ENCODE data around the gene TNFRSF25.

DNA sequence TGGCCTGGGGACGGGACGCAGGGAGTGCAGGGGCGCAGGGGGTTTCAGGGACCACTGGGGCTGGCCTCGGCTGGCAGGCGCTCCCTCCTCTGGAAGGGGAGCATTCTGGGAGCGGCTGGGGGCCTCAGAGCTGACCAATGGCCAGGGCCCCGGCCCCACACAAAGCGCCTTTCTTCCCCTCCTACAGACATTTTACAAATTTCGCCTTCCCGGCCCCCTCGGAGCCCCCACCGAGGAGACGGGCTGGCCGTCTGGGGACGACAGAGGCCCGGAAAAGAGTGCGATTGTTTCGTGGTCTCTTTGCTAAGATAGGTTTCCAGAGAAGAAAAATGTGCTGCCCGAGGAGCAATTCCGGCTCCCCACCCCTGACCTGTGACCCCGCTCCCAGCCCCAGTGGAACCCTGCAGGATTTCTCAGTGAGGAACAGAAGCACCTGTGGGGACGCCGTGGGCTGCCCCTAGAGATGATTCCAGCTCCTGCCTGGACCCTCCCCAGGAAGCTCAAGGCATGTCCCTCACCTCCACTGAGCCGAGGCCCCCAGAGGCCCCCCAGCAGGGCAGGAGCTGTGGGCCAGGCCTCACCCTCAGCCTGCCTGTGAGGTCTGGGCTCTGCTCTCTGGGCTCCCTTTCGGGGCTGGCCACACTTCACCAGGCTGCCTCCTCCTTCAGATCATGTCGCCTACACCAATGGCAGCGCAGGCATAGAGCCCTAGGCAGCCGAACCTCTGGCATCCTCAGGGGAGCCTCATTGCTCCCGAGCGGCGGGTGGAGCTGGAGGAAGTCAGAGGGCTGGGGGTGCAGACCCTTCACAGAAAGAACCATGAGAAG, 40.5 kb upstream of the TNFRSF25 start:
- TF ChIP-seq, protein P1, sequence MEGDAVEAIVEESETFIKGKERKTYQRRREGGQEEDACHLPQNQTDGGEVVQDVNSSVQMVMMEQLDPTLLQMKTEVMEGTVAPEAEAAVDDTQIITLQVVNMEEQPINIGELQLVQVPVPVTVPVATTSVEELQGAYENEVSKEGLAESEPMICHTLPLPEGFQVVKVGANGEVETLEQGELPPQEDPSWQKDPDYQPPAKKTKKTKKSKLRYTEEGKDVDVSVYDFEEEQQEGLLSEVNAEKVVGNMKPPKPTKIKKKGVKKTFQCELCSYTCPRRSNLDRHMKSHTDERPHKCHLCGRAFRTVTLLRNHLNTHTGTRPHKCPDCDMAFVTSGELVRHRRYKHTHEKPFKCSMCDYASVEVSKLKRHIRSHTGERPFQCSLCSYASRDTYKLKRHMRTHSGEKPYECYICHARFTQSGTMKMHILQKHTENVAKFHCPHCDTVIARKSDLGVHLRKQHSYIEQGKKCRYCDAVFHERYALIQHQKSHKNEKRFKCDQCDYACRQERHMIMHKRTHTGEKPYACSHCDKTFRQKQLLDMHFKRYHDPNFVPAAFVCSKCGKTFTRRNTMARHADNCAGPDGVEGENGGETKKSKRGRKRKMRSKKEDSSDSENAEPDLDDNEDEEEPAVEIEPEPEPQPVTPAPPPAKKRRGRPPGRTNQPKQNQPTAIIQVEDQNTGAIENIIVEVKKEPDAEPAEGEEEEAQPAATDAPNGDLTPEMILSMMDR (IDR thresholded peaks at IDR 0.05), result no peak
- TF ChIP-seq POLR2A (IDR thresholded peaks at IDR 0.05), result no peak
